Sigmoid colon (tissue), 3 donors: Measurements from ENCODE around the gene SUGCT.

ENCODE experiments used
- POLR2A ChIP-seq, 2 donors: fragments of 450-650 bp; IDR thresholded peaks; one replicate each; pipeline ENCODE4 v1.6.1; 2016; ENCODE audit warnings: antibody characterized with exemption in 2 of 2, mild to moderate bottlenecking in 2 of 2, moderate library complexity in 2 of 2
- TF ChIP-seq, protein P1 (sequence below), 4 experiments: fragments of 450-650 bp in 3 of 4; fragments of 200-600 bp in 1 of 4; IDR thresholded peaks; one replicate each; pipeline ENCODE4 v1.5.1; 2016 to 2019; ENCODE audit warnings: antibody characterized with exemption in 4 of 4, mild to moderate bottlenecking in 3 of 4, moderate library complexity in 2 of 4

GRCh38 chr7:40463446-40463845, 328.6 kb downstream of the SUGCT start:
- TF ChIP-seq, protein P1, sequence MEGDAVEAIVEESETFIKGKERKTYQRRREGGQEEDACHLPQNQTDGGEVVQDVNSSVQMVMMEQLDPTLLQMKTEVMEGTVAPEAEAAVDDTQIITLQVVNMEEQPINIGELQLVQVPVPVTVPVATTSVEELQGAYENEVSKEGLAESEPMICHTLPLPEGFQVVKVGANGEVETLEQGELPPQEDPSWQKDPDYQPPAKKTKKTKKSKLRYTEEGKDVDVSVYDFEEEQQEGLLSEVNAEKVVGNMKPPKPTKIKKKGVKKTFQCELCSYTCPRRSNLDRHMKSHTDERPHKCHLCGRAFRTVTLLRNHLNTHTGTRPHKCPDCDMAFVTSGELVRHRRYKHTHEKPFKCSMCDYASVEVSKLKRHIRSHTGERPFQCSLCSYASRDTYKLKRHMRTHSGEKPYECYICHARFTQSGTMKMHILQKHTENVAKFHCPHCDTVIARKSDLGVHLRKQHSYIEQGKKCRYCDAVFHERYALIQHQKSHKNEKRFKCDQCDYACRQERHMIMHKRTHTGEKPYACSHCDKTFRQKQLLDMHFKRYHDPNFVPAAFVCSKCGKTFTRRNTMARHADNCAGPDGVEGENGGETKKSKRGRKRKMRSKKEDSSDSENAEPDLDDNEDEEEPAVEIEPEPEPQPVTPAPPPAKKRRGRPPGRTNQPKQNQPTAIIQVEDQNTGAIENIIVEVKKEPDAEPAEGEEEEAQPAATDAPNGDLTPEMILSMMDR (IDR thresholded peaks at IDR 0.05): no peak
- no peak for TF ChIP-seq POLR2A (IDR thresholded peaks at IDR 0.05)
